HepG2 (cell line): ENCODE data around the gene CBX6. TPM values are rescaled to one million over a fixed set of nuclear protein-coding genes. Genes with fewer than 3 reads are reported as not detected.
A peak's percentile ranks its signal among the peaks of the same experiment; 100 is the strongest.

Experiments
- BRCA1 ChIP-seq: sonication (generic); formaldehyde crosslinking; IDR thresholded peaks from 2 replicates; pipeline ENCODE4 v1.4.0; 2020; ENCODE audit warnings: missing genetic modification reagents
- CHD4 ChIP-seq: fragments of 200-600 bp; sonication (generic); IDR thresholded peaks from 2 replicates; pipeline ENCODE4 v1.7.0; 2017; ENCODE audit warnings: mild to moderate bottlenecking, low read length, borderline replicate concordance
- ELF1 ChIP-seq: sonication (generic); formaldehyde crosslinking; IDR thresholded peaks from 2 replicates; pipeline ENCODE4 v1.4.0; 2020; ENCODE audit warnings: missing genetic modification reagents
- MAFG ChIP-seq: sonication (generic); formaldehyde crosslinking; IDR thresholded peaks from 2 replicates; pipeline ENCODE4 v1.5.1; 2020; ENCODE audit warnings: mild to moderate bottlenecking, missing genetic modification reagents
- MIER2 ChIP-seq: IDR thresholded peaks from 2 replicates; pipeline ENCODE4 v1.6.1; 2016; ENCODE audit warnings: missing biosample characterization, missing genetic modification reagents
- SIX4 ChIP-seq: sonication (generic); formaldehyde crosslinking; IDR thresholded peaks from 2 replicates; pipeline ENCODE4 v1.4.0; 2020; ENCODE audit warnings: missing genetic modification reagents
- SRSF9 ChIP-seq: fragments of 200-400 bp; formaldehyde crosslinking; IDR thresholded peaks from 2 replicates; pipeline ENCODE4 v1.6.1; 2018; ENCODE audit warnings: borderline replicate concordance, mild to moderate bottlenecking, low read depth, low read length; ENCODE audit not compliant: insufficient read depth, poor library complexity, severe bottlenecking
- ZBTB1 ChIP-seq: sonication (generic); formaldehyde crosslinking; IDR thresholded peaks from 2 replicates; pipeline ENCODE4 v1.4.0; 2020; ENCODE audit warnings: missing genetic modification reagents, borderline replicate concordance
- ZC3H13 ChIP-seq: sonication (generic); formaldehyde crosslinking; IDR thresholded peaks from 2 replicates; pipeline ENCODE4 v1.8.1; 2023; ENCODE audit warnings: mild to moderate bottlenecking, missing genetic modification reagents, moderate library complexity
- ZNF441 ChIP-seq: sonication (generic); formaldehyde crosslinking; IDR thresholded peaks from 2 replicates; pipeline ENCODE4 v1.7.0; 2021; ENCODE audit warnings: missing genetic modification reagents, borderline replicate concordance
- ZNF7 ChIP-seq: IDR thresholded peaks from 2 replicates; pipeline ENCODE4 v1.6.1; 2016; ENCODE audit warnings: missing biosample characterization, missing genetic modification reagents
- polyA plus RNA-seq, 8 experiments: library from polyadenylated mRNA; depleted of rRNA in 3 of 8; stranded (reverse) in 7 of 8; unstranded in 1 of 8; fragments of >200 nt; fragmentation: Illumina TruSeq in 4 of 8; extraction: Trizol in 4 of 8; gene quantifications; 2 replicates each; pipeline versions ENCODE4 v1.2.1 to v1.2.3, GENCODE V29; 2011 to 2016; ENCODE audit warnings: low read depth in 4 of 8, missing spikeins in 1 of 8, mixed read lengths in 1 of 8; ENCODE audit not compliant: insufficient read depth in 1 of 8
- total RNA-seq, 5 experiments: library from RNA; depleted of rRNA; stranded (reverse); fragments of >200 nt; fragmentation: Illumina TruSeq; extraction: Trizol; gene quantifications; 2 replicates each; pipeline ENCODE4 v1.2.3, GENCODE V29; 2016; ENCODE audit warnings: low read depth in 1 of 5
- TF ChIP-seq, protein P1 (sequence below): sonication (generic); formaldehyde crosslinking; IDR thresholded peaks from 2 replicates; pipeline ENCODE4 v1.4.0; 2020; ENCODE audit warnings: missing genetic modification reagents, borderline replicate concordance
- TF ChIP-seq, protein P2 (sequence below): IDR thresholded peaks from 2 replicates; pipeline ENCODE4 v1.6.1; 2016; ENCODE audit warnings: low read depth
- TF ChIP-seq, protein P3 (sequence below): sonication (generic); formaldehyde crosslinking; IDR thresholded peaks from 2 replicates; pipeline ENCODE4 v1.8.1; 2023; ENCODE audit warnings: mild to moderate bottlenecking, missing genetic modification reagents, borderline replicate concordance
- TF ChIP-seq, protein P4 (sequence below): sonication (generic); formaldehyde crosslinking; IDR thresholded peaks from 2 replicates; pipeline ENCODE4 v1.5.0; 2020; ENCODE audit warnings: mild to moderate bottlenecking, missing genetic modification reagents, moderate library complexity
- TF ChIP-seq, protein P5 (sequence below): IDR thresholded peaks from 2 replicates; pipeline ENCODE4 v1.6.1; 2016; ENCODE audit warnings: missing compliant biosample characterization, missing genetic modification reagents, borderline replicate concordance

The CBX6 gene
- total and polyA plus RNA-seq, 2 of the 13 experiments (the other 11 are each of a cell fraction or from before 2014, with no cell fraction given): 1.7 to 6.5 TPM

DNA sequence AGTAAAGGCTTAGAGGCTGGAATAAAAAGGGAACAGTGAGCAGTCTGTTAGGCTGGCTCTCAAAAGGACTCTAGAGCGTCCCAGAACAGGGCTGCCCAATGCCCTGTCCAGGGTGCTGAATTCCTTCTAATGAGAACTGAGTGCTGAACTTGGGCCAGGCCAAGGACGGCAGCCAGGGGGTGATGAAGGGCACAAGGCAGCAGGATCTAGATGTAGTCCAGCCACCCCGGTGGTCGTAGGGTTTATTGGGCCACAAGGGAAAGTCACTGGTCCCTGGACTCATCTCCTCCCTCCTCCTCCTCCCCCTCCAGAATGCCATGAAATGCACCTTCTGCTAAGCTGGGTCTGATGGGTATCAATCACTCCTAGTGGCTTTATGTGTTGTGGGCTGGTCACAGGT, 47.4 kb downstream of the CBX6 start (continued):
- TF ChIP-seq, protein P1, sequence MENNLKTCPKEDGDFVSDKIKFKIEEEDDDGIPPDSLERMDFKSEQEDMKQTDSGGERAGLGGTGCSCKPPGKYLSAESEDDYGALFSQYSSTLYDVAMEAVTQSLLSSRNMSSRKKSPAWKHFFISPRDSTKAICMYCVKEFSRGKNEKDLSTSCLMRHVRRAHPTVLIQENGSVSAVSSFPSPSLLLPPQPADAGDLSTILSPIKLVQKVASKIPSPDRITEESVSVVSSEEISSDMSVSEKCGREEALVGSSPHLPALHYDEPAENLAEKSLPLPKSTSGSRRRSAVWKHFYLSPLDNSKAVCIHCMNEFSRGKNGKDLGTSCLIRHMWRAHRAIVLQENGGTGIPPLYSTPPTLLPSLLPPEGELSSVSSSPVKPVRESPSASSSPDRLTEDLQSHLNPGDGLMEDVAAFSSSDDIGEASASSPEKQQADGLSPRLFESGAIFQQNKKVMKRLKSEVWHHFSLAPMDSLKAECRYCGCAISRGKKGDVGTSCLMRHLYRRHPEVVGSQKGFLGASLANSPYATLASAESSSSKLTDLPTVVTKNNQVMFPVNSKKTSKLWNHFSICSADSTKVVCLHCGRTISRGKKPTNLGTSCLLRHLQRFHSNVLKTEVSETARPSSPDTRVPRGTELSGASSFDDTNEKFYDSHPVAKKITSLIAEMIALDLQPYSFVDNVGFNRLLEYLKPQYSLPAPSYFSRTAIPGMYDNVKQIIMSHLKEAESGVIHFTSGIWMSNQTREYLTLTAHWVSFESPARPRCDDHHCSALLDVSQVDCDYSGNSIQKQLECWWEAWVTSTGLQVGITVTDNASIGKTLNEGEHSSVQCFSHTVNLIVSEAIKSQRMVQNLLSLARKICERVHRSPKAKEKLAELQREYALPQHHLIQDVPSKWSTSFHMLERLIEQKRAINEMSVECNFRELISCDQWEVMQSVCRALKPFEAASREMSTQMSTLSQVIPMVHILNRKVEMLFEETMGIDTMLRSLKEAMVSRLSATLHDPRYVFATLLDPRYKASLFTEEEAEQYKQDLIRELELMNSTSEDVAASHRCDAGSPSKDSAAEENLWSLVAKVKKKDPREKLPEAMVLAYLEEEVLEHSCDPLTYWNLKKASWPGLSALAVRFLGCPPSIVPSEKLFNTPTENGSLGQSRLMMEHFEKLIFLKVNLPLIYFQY (CRISPR knock-in tag): peak; percentile 89
- TF ChIP-seq, protein P2, sequence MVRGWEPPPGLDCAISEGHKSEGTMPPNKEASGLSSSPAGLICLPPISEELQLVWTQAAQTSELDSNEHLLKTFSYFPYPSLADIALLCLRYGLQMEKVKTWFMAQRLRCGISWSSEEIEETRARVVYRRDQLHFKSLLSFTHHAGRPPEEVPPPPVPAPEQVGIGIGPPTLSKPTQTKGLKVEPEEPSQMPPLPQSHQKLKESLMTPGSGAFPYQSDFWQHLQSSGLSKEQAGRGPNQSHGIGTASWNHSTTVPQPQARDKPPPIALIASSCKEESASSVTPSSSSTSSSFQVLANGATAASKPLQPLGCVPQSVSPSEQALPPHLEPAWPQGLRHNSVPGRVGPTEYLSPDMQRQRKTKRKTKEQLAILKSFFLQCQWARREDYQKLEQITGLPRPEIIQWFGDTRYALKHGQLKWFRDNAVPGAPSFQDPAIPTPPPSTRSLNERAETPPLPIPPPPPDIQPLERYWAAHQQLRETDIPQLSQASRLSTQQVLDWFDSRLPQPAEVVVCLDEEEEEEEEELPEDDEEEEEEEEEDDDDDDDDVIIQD (CRISPR knock-in tag): peak; percentile 45; the same call in 1 of the 2 replicates
- 0 out of 2 replicates have a peak, but pooled peaks have one; percentile 13 for TF ChIP-seq ELF1 (CRISPR knock-in tag)
- TF ChIP-seq SRSF9: no peak
- TF ChIP-seq ZNF441: peak; percentile 89
- TF ChIP-seq MIER2 (CRISPR knock-in tag): peak; percentile 99
- TF ChIP-seq, protein P3, sequence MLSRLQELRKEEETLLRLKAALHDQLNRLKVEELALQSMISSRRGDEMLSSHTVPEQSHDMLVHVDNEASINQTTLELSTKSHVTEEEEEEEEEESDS (CRISPR knock-in tag): no peak
- TF ChIP-seq SIX4 (CRISPR knock-in tag): peak; percentile 51; the same call in 1 of the 2 replicates
- no peak for TF ChIP-seq MAFG
- 0 out of 2 replicates have a peak, but pooled peaks have one; percentile 34 for TF ChIP-seq ZNF7 (CRISPR knock-in tag)
- TF ChIP-seq, protein P4, sequence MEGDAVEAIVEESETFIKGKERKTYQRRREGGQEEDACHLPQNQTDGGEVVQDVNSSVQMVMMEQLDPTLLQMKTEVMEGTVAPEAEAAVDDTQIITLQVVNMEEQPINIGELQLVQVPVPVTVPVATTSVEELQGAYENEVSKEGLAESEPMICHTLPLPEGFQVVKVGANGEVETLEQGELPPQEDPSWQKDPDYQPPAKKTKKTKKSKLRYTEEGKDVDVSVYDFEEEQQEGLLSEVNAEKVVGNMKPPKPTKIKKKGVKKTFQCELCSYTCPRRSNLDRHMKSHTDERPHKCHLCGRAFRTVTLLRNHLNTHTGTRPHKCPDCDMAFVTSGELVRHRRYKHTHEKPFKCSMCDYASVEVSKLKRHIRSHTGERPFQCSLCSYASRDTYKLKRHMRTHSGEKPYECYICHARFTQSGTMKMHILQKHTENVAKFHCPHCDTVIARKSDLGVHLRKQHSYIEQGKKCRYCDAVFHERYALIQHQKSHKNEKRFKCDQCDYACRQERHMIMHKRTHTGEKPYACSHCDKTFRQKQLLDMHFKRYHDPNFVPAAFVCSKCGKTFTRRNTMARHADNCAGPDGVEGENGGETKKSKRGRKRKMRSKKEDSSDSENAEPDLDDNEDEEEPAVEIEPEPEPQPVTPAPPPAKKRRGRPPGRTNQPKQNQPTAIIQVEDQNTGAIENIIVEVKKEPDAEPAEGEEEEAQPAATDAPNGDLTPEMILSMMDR (CRISPR knock-in tag): peak; percentile 61
- TF ChIP-seq, protein P5, sequence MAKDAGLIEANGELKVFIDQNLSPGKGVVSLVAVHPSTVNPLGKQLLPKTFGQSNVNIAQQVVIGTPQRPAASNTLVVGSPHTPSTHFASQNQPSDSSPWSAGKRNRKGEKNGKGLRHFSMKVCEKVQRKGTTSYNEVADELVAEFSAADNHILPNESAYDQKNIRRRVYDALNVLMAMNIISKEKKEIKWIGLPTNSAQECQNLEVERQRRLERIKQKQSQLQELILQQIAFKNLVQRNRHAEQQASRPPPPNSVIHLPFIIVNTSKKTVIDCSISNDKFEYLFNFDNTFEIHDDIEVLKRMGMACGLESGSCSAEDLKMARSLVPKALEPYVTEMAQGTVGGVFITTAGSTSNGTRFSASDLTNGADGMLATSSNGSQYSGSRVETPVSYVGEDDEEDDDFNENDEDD (CRISPR knock-in tag): 0 out of 2 replicates have a peak, but pooled peaks have one; percentile 17
- TF ChIP-seq ZBTB1 (CRISPR knock-in tag): 0 out of 2 replicates have a peak, but pooled peaks have one; percentile 74
- TF ChIP-seq BRCA1: 0 out of 2 replicates have a peak, but pooled peaks have one; percentile 80
- no peak for TF ChIP-seq ZC3H13 (CRISPR knock-in tag)
- TF ChIP-seq CHD4: no peak
